SK-N-SH treated with all-trans-retinoic acid at 6 μM for 48 hours (cell line): ENCODE data around the gene KCNMA1.

Experiments
- ATAC-seq: fragments of 200-7000 bp; cut with Tn5 transposase; 3 replicates; pipeline ENCODE4 v1.9.1; 2020; ENCODE audit warnings: mild to moderate bottlenecking, moderate library complexity
- ARNTL ChIP-seq: fragments of 450-650 bp; formaldehyde crosslinking; IDR thresholded peaks from 2 replicates; pipeline ENCODE4 v1.5.0; 2020; ENCODE audit warnings: low read depth, mild to moderate bottlenecking, moderate library complexity, borderline replicate concordance
- CREB5 ChIP-seq: fragments of 250-450 bp; sonication (Bioruptor Pico); IDR thresholded peaks from 2 replicates; pipeline ENCODE4 v1.5.1; 2020; ENCODE audit warnings: low read depth, mild to moderate bottlenecking, moderate library complexity
- CSDC2 ChIP-seq: fragments of 250-450 bp; sonication (Bioruptor Pico); IDR thresholded peaks from 2 replicates; pipeline ENCODE4 v1.5.0; 2020; ENCODE audit warnings: mild to moderate bottlenecking, moderate library complexity
- ESRRG ChIP-seq: fragments of 250-450 bp; sonication (Bioruptor Pico); IDR thresholded peaks from 2 replicates; pipeline ENCODE4 v1.6.1; 2021; ENCODE audit warnings: mild to moderate bottlenecking
- GLIS3 ChIP-seq: fragments of 250-450 bp; sonication (Bioruptor Pico); IDR thresholded peaks from 2 replicates; pipeline ENCODE4 v1.5.0; 2020; ENCODE audit warnings: mild to moderate bottlenecking, moderate library complexity
- ISL1 ChIP-seq: fragments of 250-450 bp; sonication (Bioruptor Pico); IDR thresholded peaks from 2 replicates; pipeline ENCODE4 v2.1.2; 2022; ENCODE audit warnings: mild to moderate bottlenecking, moderate library complexity
- OSR1 ChIP-seq: fragments of 250-450 bp; sonication (Bioruptor Pico); IDR thresholded peaks from 2 replicates; pipeline ENCODE4 v1.8.0; 2022; ENCODE audit warnings: moderate library complexity, mild to moderate bottlenecking, inconsistent platforms
- PATZ1 ChIP-seq: fragments of 250-450 bp; sonication (Bioruptor Pico); IDR thresholded peaks from 2 replicates; pipeline ENCODE4 v1.8.0; 2020; ENCODE audit warnings: mild to moderate bottlenecking, moderate library complexity, borderline replicate concordance
- PPARA ChIP-seq: fragments of 250-450 bp; sonication (Bioruptor Pico); IDR thresholded peaks from 2 replicates; pipeline ENCODE4 v1.5.0; 2020; ENCODE audit warnings: mild to moderate bottlenecking, borderline replicate concordance
- RARB ChIP-seq: fragments of 250-450 bp; sonication (Bioruptor Pico); IDR thresholded peaks from 2 replicates; pipeline ENCODE4 v1.8.0; 2021; ENCODE audit warnings: mild to moderate bottlenecking, moderate library complexity
- SNAI2 ChIP-seq: fragments of 250-450 bp; sonication (Bioruptor Pico); IDR thresholded peaks from 2 replicates; pipeline ENCODE4 v1.5.0; 2020; ENCODE audit warnings: mild to moderate bottlenecking, moderate library complexity
- TCF4 ChIP-seq: fragments of 250-450 bp; sonication (Bioruptor Pico); IDR thresholded peaks from 2 replicates; pipeline ENCODE4 v1.8.0; 2021; ENCODE audit warnings: mild to moderate bottlenecking, moderate library complexity, borderline replicate concordance
- TOX ChIP-seq: fragments of 250-450 bp; sonication (Bioruptor Pico); IDR thresholded peaks from 2 replicates; pipeline ENCODE4 v1.8.0; 2021; ENCODE audit warnings: mild to moderate bottlenecking, moderate library complexity, borderline replicate concordance
- TSHZ2 ChIP-seq: fragments of 250-450 bp; sonication (Bioruptor Pico); IDR thresholded peaks from 2 replicates; pipeline ENCODE4 v1.5.0; 2020; ENCODE audit warnings: mild to moderate bottlenecking, moderate library complexity
- ZC3H10 ChIP-seq: fragments of 250-450 bp; sonication (Bioruptor Pico); IDR thresholded peaks from 2 replicates; pipeline ENCODE4 v1.5.1; 2021; ENCODE audit warnings: mild to moderate bottlenecking, moderate library complexity
- ZFP30 ChIP-seq: fragments of 450-650 bp; formaldehyde crosslinking; IDR thresholded peaks from 2 replicates; pipeline ENCODE4 v1.5.0; 2022; ENCODE audit warnings: mild to moderate bottlenecking, moderate library complexity
- ZNF565 ChIP-seq: fragments of 450-650 bp; formaldehyde crosslinking; conservative IDR thresholded peaks from 2 replicates; pipeline ENCODE4 v1.5.0; 2020; ENCODE audit warnings: low read depth, mild to moderate bottlenecking, moderate library complexity
- ZNF70 ChIP-seq: fragments of 450-650 bp; formaldehyde crosslinking; IDR thresholded peaks from 2 replicates; pipeline ENCODE4 v1.5.0; 2020; ENCODE audit warnings: mild to moderate bottlenecking, moderate library complexity
- ZNF8 ChIP-seq: fragments of 450-650 bp; formaldehyde crosslinking; IDR thresholded peaks from 2 replicates; pipeline ENCODE4 v1.5.0; 2020; ENCODE audit warnings: mild to moderate bottlenecking, moderate library complexity
- TF ChIP-seq, protein P1 (sequence below): fragments of 250-450 bp; sonication (Bioruptor Pico); IDR thresholded peaks from 2 replicates; pipeline ENCODE4 v1.8.0; 2021; ENCODE audit warnings: low read depth, mild to moderate bottlenecking, moderate library complexity, borderline replicate concordance
- TF ChIP-seq, protein P2 (sequence below): fragments of 250-450 bp; sonication (Bioruptor Pico); IDR thresholded peaks from 2 replicates; pipeline ENCODE4 v1.5.1; 2021; ENCODE audit warnings: mild to moderate bottlenecking, moderate library complexity

The KCNMA1 gene

GRCh38 chr10:77016278-77016815 lies 621.3 kb downstream of the KCNMA1 start:
- ATAC-seq = no peak
- TF ChIP-seq ISL1 = no peak
- no peak for TF ChIP-seq ZNF565 (CRISPR knock-in tag)
- TF ChIP-seq PATZ1 = no peak
- no peak for TF ChIP-seq SNAI2 (CRISPR knock-in tag)
- TF ChIP-seq, all 23 proteins: peak for 0

DNA sequence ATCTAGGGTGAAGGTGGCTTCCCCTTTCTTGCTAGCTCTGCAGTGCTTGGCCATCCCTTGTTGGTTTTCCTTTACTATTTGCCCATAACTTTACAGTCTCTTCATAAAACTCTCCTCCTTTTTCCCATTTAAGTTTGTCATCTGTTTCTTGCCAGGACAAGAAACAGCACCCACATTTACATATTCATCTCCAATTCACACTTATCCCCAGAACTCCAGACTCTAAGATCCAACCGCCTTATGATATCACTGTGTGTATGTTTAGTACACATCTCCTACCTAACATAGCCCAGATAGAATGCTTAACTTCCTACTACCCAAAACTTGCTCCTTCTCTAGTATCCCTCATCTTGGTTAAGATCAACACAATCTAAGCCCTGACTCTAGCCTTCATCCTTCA lies 622.2 kb downstream of the KCNMA1 start:
- TF ChIP-seq TOX (no peak), OSR1 (no peak), ESRRG (CRISPR knock-in tag) (no peak), PPARA (no peak)
- no peak for ATAC-seq

DNA sequence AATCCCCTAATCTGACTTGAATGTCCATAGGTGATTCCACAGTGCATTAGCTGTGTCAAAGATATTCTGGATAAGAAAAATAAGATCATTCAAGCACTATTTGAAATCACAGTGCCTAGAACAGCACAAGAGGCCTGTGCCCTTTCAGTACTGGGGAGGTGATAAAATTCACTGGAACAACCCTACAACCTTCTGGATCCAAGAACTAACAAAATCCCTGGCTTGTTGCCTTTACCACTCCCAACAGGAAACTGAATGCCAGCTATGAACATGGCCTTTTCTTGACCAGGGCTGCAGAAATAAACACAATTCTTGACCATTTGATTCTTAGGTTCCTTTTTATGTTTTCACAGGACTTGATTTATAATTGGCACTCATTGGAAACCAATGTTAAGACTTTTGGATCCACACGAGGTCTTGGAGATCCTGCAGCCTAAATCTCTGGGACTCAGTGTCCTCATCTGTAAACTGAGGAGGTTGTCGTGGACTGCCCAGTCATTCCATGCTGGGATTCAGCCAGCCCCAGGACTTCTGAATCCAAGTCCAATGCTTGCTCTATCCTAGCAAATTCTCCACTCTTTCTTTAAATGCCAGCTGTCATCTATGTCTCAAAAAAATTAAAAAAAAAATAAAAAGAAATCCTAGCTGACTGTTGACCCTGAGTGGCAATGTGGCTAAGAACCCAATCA lies 624.7 kb downstream of the KCNMA1 start:
- no peak for TF ChIP-seq ZFP30 (CRISPR knock-in tag)
- TF ChIP-seq, protein P1, sequence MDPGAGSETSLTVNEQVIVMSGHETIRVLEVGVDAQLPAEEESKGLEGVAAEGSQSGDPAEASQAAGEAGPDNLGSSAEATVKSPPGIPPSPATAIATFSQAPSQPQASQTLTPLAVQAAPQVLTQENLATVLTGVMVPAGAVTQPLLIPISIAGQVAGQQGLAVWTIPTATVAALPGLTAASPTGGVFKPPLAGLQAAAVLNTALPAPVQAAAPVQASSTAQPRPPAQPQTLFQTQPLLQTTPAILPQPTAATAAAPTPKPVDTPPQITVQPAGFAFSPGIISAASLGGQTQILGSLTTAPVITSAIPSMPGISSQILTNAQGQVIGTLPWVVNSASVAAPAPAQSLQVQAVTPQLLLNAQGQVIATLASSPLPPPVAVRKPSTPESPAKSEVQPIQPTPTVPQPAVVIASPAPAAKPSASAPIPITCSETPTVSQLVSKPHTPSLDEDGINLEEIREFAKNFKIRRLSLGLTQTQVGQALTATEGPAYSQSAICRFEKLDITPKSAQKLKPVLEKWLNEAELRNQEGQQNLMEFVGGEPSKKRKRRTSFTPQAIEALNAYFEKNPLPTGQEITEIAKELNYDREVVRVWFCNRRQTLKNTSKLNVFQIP (CRISPR knock-in tag) = no peak
- no peak for TF ChIP-seq SNAI2 (CRISPR knock-in tag)
- no peak for TF ChIP-seq ZNF70 (CRISPR knock-in tag)
- no peak for TF ChIP-seq ZC3H10 (CRISPR knock-in tag)
- TF ChIP-seq RARB (CRISPR knock-in tag) = no peak
- TF ChIP-seq, protein P2, sequence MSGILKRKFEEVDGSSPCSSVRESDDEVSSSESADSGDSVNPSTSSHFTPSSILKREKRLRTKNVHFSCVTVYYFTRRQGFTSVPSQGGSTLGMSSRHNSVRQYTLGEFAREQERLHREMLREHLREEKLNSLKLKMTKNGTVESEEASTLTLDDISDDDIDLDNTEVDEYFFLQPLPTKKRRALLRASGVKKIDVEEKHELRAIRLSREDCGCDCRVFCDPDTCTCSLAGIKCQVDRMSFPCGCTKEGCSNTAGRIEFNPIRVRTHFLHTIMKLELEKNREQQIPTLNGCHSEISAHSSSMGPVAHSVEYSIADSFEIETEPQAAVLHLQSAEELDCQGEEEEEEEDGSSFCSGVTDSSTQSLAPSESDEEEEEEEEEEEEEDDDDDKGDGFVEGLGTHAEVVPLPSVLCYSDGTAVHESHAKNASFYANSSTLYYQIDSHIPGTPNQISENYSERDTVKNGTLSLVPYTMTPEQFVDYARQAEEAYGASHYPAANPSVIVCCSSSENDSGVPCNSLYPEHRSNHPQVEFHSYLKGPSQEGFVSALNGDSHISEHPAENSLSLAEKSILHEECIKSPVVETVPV (CRISPR knock-in tag) = no peak
- TF ChIP-seq TOX = no peak
- TF ChIP-seq ESRRG (CRISPR knock-in tag) = no peak
- TF ChIP-seq ZNF8 (CRISPR knock-in tag) = no peak
- TF ChIP-seq GLIS3 (CRISPR knock-in tag) = no peak
- no peak for TF ChIP-seq TCF4 (CRISPR knock-in tag)
- no peak for TF ChIP-seq ARNTL (CRISPR knock-in tag)
- no peak for TF ChIP-seq CREB5
- no peak for ATAC-seq

DNA sequence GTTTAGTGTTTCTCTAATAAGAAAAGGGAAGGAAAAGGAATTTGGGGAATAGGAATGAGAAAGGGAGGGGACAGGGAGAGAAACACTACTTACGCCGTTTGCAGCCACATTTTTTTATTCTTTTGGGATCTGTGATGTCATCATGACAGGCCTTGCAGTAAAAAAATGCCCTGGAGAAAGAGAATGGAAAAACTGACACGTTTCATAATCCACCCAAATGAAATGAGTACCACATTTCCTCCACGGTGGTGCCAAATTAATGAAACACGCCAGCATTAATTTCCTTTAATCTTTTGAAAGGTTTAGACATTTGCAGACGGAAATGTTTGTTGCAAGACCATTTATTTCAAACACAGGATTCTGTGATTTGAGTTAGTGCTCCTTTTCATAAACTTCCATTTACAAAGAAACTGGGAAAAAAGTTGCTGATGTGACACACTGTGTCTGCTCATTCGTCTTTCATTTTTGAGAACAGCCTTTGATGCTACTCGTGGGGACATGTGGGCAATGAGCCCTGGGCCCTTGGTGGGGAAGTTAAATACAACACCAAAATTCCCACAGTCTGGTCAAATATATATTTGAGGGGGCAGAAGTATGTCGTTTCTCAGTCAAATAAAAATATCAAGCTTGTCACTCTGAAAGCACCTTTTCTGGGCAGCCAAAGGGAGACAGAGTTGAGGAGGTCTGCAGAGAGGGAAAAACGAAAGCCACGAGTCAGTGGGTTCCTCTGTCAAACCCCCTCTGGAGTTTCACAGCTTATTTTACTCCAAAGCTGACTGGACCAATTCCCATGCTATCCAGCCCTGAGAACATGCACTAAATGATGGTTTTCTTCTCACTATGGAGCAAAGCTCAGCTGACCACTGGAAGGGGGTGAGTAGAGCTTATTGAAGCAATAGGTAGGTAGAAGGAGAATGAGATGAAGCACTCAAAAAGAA lies 625.5 kb downstream of the KCNMA1 start:
- no peak for ATAC-seq
- TF ChIP-seq CSDC2 (CRISPR knock-in tag) (no peak), SNAI2 (CRISPR knock-in tag) (no peak), ZNF565 (CRISPR knock-in tag) (no peak), ZFP30 (CRISPR knock-in tag) (no peak), RARB (CRISPR knock-in tag) (no peak), TSHZ2 (no peak), ZNF8 (CRISPR knock-in tag) (no peak), GLIS3 (CRISPR knock-in tag) (no peak), OSR1 (no peak), TOX (no peak), ISL1 (no peak), PATZ1 (no peak)
- TF ChIP-seq, protein P2 (CRISPR knock-in tag) = no peak
